ENCODE results near the gene NKIRAS1.

The NKIRAS1 gene

DNA sequence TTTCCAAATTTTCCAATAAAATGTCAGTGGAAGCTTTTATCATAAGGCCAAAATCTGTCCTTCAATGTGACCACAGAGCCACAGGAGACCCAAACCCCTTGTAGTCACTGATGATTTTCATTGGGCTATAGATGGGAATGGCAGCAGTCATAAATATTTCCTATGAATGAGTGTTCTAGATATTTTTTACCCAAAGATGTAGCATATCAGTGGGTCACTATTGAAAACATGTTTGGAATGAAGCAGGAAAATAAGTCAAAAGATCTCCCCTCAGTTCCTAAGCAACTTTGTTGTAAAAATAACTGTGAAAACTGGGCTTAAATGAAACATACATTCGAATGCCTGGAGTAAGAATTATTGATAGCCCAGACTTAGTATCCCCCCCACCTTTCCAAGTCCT is 49.0 kb downstream of the NKIRAS1 start:
- no peak for DNase-seq (ENCODE audit: low read depth)
- TF ChIP-seq, protein P1, sequence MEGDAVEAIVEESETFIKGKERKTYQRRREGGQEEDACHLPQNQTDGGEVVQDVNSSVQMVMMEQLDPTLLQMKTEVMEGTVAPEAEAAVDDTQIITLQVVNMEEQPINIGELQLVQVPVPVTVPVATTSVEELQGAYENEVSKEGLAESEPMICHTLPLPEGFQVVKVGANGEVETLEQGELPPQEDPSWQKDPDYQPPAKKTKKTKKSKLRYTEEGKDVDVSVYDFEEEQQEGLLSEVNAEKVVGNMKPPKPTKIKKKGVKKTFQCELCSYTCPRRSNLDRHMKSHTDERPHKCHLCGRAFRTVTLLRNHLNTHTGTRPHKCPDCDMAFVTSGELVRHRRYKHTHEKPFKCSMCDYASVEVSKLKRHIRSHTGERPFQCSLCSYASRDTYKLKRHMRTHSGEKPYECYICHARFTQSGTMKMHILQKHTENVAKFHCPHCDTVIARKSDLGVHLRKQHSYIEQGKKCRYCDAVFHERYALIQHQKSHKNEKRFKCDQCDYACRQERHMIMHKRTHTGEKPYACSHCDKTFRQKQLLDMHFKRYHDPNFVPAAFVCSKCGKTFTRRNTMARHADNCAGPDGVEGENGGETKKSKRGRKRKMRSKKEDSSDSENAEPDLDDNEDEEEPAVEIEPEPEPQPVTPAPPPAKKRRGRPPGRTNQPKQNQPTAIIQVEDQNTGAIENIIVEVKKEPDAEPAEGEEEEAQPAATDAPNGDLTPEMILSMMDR (IDR thresholded peaks at IDR 0.05; ENCODE audit: control insufficient read depth, insufficient read depth, low read depth, low read length, missing control alignments), result no peak
- H3K4me3 ChIP-seq (ENCODE audit: control insufficient read depth, low read depth, low read length), result no peak overlapping the region

DNA sequence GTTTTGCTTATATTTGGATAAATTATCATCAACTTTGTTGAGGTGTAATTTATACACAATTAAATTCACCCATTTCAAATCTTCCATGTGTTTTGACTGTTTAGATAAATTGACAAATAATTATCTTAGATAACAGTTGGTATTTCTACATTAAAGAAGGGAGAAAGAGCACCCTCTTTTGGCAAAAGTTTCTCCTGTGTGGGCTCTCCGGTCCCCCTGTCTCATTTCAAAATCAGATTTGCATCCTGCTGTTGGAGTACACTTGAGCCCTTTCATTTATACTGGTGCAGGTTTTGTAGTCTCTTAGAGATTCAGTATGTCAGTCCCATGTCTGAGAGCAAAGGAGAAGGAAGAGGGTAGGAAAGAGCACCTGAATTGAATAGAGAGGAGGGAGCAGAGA is 49.4 kb downstream of the NKIRAS1 start:
- no peak for DNase-seq (ENCODE audit: low read depth)
- H3K4me3 ChIP-seq (ENCODE audit: control insufficient read depth, low read depth, low read length), result no peak overlapping the region
- TF ChIP-seq, protein P1 (IDR thresholded peaks at IDR 0.05; ENCODE audit: control insufficient read depth, insufficient read depth, low read depth, low read length, missing control alignments), result no peak

DNA sequence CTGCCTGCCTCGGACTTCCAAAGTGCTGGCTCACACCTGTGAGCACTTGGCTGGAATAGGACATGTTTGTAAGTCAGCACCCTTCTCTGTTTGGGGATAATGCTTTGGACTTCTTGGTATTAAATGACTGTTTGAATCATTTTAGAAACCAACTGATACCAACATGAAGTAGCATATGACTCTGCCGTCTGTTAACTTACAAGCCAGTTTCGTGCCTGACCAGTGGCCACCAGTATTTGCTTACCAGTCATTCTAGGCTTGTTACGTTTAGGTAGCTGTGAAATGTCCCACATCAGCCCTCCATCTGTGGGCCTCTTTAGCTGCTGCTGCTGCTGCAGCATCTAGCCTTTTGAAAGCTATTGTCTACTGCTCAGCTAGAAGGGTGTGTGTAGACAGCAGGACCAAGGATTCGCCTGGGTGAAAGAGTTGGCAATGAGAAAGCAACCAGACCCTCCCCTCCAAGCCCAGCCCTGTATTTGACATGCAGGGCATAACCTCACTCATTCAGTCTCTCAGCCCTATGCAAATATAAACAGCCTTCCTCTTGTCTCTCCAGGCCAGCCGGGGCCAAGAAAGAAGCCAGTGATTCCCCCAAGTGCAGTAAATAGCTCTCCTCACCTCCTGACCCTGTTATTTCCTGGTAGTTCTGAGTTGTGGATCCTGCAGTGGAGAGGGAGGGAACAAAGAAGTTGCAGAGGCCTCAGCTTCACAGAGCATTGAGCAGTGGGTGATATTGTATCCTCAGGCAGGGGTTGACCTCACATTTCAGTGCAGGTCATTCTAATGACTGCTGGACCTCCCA is 51.0 kb downstream of the NKIRAS1 start:
- TF ChIP-seq, protein P1 (IDR thresholded peaks at IDR 0.05; ENCODE audit: control insufficient read depth, insufficient read depth, low read depth, low read length, missing control alignments), result no peak
- no peak for DNase-seq (ENCODE audit: low read depth)
- no peak overlapping the region for H3K4me3 ChIP-seq (ENCODE audit: control insufficient read depth, low read depth, low read length)

DNA sequence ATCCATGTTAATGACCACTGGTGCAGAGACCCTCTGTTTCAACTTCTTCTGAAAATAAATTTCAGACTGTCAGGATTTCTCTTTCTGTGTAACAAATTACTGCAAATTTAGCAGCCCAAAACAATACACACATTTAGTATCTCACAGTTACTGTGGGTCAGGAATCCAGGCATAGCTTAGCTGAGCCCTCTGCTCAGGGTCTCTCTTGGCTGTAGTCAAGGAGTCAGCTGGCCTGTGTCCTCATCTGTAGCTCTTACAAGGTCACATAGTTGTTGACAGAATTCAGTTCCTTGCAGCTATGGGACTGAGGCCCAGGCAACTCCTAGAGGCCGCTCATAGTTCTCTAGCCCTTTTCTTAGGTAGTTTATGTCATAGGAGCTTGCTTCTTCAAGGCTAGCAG is 51.9 kb downstream of the NKIRAS1 start:
- DNase-seq (ENCODE audit: low read depth), result no peak
- H3K4me3 ChIP-seq (ENCODE audit: control insufficient read depth, low read depth, low read length), result no peak overlapping the region
- TF ChIP-seq, protein P1 (IDR thresholded peaks at IDR 0.05; ENCODE audit: control insufficient read depth, insufficient read depth, low read depth, low read length, missing control alignments), result no peak

DNA sequence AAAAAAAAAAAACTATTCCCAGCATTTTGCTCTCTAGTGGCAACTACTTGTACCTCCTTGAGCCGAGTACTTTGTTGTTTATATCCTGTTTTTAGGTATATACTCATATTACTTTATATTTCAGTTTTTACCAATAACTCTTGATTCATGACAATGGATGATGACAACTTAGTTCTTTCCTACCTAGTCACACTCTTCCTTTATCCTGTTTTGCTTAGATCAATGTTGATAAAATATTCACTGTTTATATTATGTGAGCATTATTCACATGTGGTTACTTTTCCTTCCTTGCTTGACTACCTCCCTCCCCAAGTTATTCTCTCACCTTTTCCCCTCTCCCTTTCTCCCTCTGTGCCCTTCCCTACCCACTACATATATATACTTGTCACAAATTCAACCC is 53.7 kb downstream of the NKIRAS1 start:
- no peak for DNase-seq (ENCODE audit: low read depth)
- TF ChIP-seq, protein P1 (IDR thresholded peaks at IDR 0.05; ENCODE audit: control insufficient read depth, insufficient read depth, low read depth, low read length, missing control alignments), result no peak
- no peak overlapping the region for H3K4me3 ChIP-seq (ENCODE audit: control insufficient read depth, low read depth, low read length)

DNA sequence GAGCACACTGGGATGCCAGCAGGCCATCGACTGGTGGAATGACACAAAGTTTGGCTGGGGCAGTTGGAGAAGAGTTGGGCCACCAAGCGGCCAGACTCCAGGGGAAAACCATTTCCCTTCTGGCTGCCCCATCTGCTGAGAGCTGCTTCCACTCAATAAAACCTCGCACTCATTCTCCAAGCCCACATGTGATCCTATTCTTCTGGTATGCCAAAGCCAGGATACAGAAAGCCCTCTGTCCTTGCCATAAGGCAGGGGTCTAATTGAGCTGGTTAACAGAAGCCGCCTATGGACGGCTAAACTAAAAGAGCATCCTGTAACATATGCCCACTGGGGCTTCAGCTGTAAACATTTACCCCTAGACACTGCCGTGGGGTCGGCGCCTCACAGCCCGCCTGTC is 55.1 kb downstream of the NKIRAS1 start:
- TF ChIP-seq, protein P1 (IDR thresholded peaks at IDR 0.05; ENCODE audit: control insufficient read depth, insufficient read depth, low read depth, low read length, missing control alignments), result no peak
- no peak for DNase-seq (ENCODE audit: low read depth)
- no peak overlapping the region for H3K4me3 ChIP-seq (ENCODE audit: control insufficient read depth, low read depth, low read length)
